ENCODE measurements around the gene DYNLRB1.

- TF ChIP-seq, protein P1, sequence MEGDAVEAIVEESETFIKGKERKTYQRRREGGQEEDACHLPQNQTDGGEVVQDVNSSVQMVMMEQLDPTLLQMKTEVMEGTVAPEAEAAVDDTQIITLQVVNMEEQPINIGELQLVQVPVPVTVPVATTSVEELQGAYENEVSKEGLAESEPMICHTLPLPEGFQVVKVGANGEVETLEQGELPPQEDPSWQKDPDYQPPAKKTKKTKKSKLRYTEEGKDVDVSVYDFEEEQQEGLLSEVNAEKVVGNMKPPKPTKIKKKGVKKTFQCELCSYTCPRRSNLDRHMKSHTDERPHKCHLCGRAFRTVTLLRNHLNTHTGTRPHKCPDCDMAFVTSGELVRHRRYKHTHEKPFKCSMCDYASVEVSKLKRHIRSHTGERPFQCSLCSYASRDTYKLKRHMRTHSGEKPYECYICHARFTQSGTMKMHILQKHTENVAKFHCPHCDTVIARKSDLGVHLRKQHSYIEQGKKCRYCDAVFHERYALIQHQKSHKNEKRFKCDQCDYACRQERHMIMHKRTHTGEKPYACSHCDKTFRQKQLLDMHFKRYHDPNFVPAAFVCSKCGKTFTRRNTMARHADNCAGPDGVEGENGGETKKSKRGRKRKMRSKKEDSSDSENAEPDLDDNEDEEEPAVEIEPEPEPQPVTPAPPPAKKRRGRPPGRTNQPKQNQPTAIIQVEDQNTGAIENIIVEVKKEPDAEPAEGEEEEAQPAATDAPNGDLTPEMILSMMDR (IDR thresholded peaks at IDR 0.05) = no peak
- peak in 1 of 2 donors; percentile 30 for TF ChIP-seq POLR2A (IDR thresholded peaks at IDR 0.05)
Observed at GRCh38 chr20:34525709-34526416, 9.6 kb downstream of the DYNLRB1 start.
